SHP77 (cell line): Measurements from ENCODE around the gene ANKRD50.

Experiments used
- DNase-seq, 2 experiments: peaks; one replicate each; lab custom pipeline; 2025; lab: John Stamatoyannopoulos, UW

ANKRD50 gene

DNA sequence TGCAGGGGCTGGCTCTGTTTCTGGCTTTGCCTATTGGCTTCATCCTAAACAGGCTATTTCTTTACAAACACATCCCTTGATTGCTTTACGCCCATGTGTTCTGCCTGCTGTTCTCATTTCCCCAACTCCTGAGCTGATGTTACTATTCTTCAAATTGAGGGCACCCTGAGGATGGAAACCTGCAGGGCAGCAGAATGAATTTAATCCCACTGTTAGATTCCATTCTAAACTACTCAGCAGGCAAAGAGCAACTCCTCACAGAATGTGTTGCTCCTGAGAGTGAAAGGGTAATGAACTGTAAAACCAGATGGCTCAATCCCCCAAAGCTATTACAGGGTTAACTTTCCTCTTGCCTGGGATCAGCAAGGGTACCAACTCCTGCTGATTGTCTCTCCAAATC, 75.7 kb downstream of the ANKRD50 start:
- no peak for DNase-seq

- DNase-seq: no peak
Observed at GRCh38 chr4:124635331-124635730, 77.2 kb downstream of the ANKRD50 start.

DNA sequence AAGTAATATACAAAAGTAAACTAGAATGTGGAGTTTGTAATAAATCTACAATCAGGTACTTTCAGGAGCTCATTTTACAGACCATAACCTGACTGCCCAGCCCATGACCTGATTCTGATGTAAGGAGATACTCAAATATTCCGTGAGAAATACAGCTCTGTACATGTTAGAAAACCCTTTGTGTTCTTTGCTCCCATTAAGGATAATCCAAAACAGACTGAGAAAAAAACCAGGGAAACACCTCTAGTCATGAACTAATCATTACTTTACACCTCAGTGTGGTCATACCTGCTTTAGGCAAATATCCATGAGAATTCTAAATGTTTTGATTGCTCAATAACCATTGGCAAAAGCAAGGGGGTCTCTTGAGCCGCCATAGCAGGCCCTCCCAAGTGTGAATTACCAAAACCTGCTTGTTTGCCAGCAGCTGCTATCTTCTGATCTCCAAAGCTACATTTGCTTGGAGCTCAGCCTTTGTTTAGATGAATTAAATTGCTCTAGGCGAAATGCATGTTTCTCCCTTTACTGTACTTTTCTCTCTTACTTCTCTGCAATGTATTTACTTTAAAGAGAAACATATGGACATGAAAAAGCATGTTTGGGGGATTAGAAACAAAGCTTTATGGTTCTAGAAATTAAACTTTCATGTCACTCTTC, 79.1 kb downstream of the ANKRD50 start:
- no peak for DNase-seq

DNA sequence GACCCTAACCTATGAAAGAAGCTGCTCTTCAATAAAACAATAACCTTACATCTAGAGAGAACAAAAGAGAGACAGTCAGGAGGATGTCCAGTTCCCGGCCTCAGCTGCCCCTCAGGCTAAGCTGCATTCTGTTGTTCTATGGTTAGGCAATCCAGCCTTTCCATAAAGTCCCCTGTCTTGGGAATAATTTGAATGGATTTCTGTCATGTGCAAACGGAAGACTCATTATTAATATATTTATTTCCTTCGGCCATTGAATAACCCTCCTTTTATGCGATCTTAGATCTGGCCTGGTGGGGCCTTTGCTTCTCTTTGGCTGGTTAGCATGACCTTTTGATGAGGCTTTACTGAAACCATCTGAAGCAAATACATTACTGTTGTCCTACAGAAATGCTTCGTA, 80.1 kb downstream of the ANKRD50 start:
- DNase-seq: no peak

- DNase-seq: no peak
Observed at GRCh38 chr4:124631760-124632159, 80.8 kb downstream of the ANKRD50 start.

- no peak for DNase-seq
Observed at GRCh38 chr4:124629681-124630080, 82.9 kb downstream of the ANKRD50 start.
